K562 (cell line): ENCODE data around the gene HSPB2.

Experiments used
- FOS ChIP-seq: IDR thresholded peaks from 3 replicates; pipeline ENCODE4 v1.6.1; 2011; ENCODE audit not compliant: insufficient read length; ENCODE audit errors: extremely low read depth
- HNRNPUL1 ChIP-seq: fragments of 200-400 bp; formaldehyde crosslinking; IDR thresholded peaks from 2 replicates; pipeline ENCODE4 v1.6.1; 2017; ENCODE audit warnings: low read length
- KDM4B ChIP-seq, 2 experiments: fragments of 450-650 bp in 1 of 2; sonication (generic) in 1 of 2; IDR thresholded peaks; 2 replicates each; pipeline ENCODE4 v1.6.1; 2016 to 2017; ENCODE audit warnings: borderline replicate concordance in 2 of 2, antibody characterized with exemption in 1 of 2, low read depth in 1 of 2, mild to moderate bottlenecking in 1 of 2
- NR4A1 ChIP-seq, 2 experiments: fragments of 250-450 bp in 1 of 2; fragments of 450-650 bp in 1 of 2; sonication (Bioruptor Pico) in 1 of 2; IDR thresholded peaks; 2 replicates each; pipeline versions ENCODE4 v1.4.0 to v1.6.1; 2016 to 2020; ENCODE audit warnings: mild to moderate bottlenecking in 2 of 2, missing compliant biosample characterization in 1 of 2, missing genetic modification characterization in 1 of 2, moderate library complexity in 1 of 2
- POLR2A ChIP-seq: fragments of 450-650 bp; conservative IDR thresholded peaks from 2 replicates; pipeline ENCODE4 v1.6.1; 2016
- RFX5 ChIP-seq: IDR thresholded peaks from 2 replicates; pipeline ENCODE4 v1.6.1; 2011; ENCODE audit warnings: low read depth, mild to moderate bottlenecking, improper control_type of control experiment, low read length
- SP2 ChIP-seq: IDR thresholded peaks from 2 replicates; pipeline ENCODE4 v1.6.1; 2011; ENCODE audit warnings: mild to moderate bottlenecking, low read depth, low read length, moderate library complexity; ENCODE audit not compliant: poor library complexity, severe bottlenecking; ENCODE audit errors: extremely low read depth
- TBP ChIP-seq: optimal IDR thresholded peaks from 2 replicates; pipeline ENCODE3; 2011; ENCODE audit warnings: low read depth, low read length, improper control_type of control experiment
- ZNF12 ChIP-seq: sonication (generic); formaldehyde crosslinking; IDR thresholded peaks from 2 replicates; pipeline ENCODE4 v1.4.0; 2020; ENCODE audit warnings: mild to moderate bottlenecking, missing genetic modification reagents
- TF ChIP-seq, protein P1 (sequence below), 3 experiments: IDR thresholded peaks in 2 of 3; conservative IDR thresholded peaks in 1 of 3; 2 replicates each; pipeline ENCODE4 v1.5.1; 2011 to 2012; ENCODE audit warnings: low read length in 3 of 3, mild to moderate bottlenecking in 3 of 3, control low read depth in 2 of 3, improper control_type of control experiment in 1 of 3, inconsistent platforms in 1 of 3, low read depth in 1 of 3, mixed read lengths in 1 of 3, moderate library complexity in 1 of 3; ENCODE audit not compliant: insufficient read depth in 2 of 3
- TF ChIP-seq, protein P2 (sequence below): fragments of 450-650 bp; IDR thresholded peaks from 2 replicates; pipeline ENCODE4 v1.6.1; 2016
- TF ChIP-seq, protein P3 (sequence below): fragments of 150-350 bp; conservative IDR thresholded peaks from 2 replicates; pipeline ENCODE4 v1.6.1; 2014; ENCODE audit warnings: low read length
- TF ChIP-seq, protein P4 (sequence below): IDR thresholded peaks from 2 replicates; pipeline ENCODE4 v1.6.1; 2014; ENCODE audit warnings: antibody characterized with exemption

GRCh38 chr11:111878385-111878848 lies 34.1 kb upstream of the HSPB2 start:
- no peak for TF ChIP-seq TBP
- no peak for TF ChIP-seq KDM4B (IDR thresholded peaks at IDR 0.05; ENCODE audit: borderline replicate concordance in 2 of 2, low read depth in 1 of 2)
- TF ChIP-seq, protein P1, sequence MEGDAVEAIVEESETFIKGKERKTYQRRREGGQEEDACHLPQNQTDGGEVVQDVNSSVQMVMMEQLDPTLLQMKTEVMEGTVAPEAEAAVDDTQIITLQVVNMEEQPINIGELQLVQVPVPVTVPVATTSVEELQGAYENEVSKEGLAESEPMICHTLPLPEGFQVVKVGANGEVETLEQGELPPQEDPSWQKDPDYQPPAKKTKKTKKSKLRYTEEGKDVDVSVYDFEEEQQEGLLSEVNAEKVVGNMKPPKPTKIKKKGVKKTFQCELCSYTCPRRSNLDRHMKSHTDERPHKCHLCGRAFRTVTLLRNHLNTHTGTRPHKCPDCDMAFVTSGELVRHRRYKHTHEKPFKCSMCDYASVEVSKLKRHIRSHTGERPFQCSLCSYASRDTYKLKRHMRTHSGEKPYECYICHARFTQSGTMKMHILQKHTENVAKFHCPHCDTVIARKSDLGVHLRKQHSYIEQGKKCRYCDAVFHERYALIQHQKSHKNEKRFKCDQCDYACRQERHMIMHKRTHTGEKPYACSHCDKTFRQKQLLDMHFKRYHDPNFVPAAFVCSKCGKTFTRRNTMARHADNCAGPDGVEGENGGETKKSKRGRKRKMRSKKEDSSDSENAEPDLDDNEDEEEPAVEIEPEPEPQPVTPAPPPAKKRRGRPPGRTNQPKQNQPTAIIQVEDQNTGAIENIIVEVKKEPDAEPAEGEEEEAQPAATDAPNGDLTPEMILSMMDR (IDR thresholded peaks at IDR 0.05 in 2 of 3, conservative IDR thresholded peaks at IDR 0.05 in 1 of 3; ENCODE audit: insufficient read depth in 2 of 3, low read depth in 1 of 3, low read length in 3 of 3) = peak in 1 of 3 experiments; percentile 36; a peak in 2 of 6 replicates
- no peak for TF ChIP-seq SP2
- TF ChIP-seq HNRNPUL1 = no peak
- no peak for TF ChIP-seq ZNF12
- TF ChIP-seq, protein P2, sequence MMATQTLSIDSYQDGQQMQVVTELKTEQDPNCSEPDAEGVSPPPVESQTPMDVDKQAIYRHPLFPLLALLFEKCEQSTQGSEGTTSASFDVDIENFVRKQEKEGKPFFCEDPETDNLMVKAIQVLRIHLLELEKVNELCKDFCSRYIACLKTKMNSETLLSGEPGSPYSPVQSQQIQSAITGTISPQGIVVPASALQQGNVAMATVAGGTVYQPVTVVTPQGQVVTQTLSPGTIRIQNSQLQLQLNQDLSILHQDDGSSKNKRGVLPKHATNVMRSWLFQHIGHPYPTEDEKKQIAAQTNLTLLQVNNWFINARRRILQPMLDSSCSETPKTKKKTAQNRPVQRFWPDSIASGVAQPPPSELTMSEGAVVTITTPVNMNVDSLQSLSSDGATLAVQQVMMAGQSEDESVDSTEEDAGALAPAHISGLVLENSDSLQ = no peak
- TF ChIP-seq, protein P3, sequence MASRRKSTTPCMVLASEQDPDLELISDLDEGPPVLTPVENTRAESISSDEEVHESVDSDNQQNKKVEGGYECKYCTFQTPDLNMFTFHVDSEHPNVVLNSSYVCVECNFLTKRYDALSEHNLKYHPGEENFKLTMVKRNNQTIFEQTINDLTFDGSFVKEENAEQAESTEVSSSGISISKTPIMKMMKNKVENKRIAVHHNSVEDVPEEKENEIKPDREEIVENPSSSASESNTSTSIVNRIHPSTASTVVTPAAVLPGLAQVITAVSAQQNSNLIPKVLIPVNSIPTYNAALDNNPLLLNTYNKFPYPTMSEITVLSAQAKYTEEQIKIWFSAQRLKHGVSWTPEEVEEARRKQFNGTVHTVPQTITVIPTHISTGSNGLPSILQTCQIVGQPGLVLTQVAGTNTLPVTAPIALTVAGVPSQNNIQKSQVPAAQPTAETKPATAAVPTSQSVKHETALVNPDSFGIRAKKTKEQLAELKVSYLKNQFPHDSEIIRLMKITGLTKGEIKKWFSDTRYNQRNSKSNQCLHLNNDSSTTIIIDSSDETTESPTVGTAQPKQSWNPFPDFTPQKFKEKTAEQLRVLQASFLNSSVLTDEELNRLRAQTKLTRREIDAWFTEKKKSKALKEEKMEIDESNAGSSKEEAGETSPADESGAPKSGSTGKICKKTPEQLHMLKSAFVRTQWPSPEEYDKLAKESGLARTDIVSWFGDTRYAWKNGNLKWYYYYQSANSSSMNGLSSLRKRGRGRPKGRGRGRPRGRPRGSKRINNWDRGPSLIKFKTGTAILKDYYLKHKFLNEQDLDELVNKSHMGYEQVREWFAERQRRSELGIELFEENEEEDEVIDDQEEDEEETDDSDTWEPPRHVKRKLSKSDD = no peak
- TF ChIP-seq, protein P4, sequence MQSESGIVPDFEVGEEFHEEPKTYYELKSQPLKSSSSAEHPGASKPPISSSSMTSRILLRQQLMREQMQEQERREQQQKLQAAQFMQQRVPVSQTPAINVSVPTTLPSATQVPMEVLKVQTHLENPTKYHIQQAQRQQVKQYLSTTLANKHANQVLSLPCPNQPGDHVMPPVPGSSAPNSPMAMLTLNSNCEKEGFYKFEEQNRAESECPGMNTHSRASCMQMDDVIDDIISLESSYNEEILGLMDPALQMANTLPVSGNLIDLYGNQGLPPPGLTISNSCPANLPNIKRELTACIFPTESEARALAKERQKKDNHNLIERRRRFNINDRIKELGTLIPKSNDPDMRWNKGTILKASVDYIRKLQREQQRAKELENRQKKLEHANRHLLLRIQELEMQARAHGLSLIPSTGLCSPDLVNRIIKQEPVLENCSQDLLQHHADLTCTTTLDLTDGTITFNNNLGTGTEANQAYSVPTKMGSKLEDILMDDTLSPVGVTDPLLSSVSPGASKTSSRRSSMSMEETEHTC = no peak
- no peak for TF ChIP-seq POLR2A
- TF ChIP-seq NR4A1 (CRISPR knock-in tag; IDR thresholded peaks at IDR 0.05) = no peak
- TF ChIP-seq NR4A1 (tag; IDR thresholded peaks at IDR 0.05) = no peak
- TF ChIP-seq FOS = no peak
- no peak for TF ChIP-seq RFX5
